ENCODE data around the gene PARP2.

GRCh38 chr14:20334017-20334416 lies 9.4 kb upstream of the PARP2 start:
- TF ChIP-seq ZNF274 (IDR thresholded peaks at IDR 0.05; ENCODE audit: low read depth, low read length) (no peak), SUZ12 (IDR thresholded peaks at IDR 0.05; ENCODE audit: extremely low read depth, insufficient read depth, insufficient read length) (no peak), YY1 (IDR thresholded peaks at IDR 0.05; ENCODE audit: insufficient read depth, insufficient read length) (no peak)

Measured in NT2/D1 (cell line).